ENCODE results near the gene DNMBP.

GRCh38 chr10:100057948-100058347 is 48.2 kb upstream of the DNMBP start:
- TF ChIP-seq FOXM1 (IDR thresholded peaks at IDR 0.05; ENCODE audit: borderline replicate concordance, low read depth) (no peak), MAX (IDR thresholded peaks at IDR 0.05) (no peak), REST (IDR thresholded peaks at IDR 0.05; ENCODE audit: low read depth) (no peak), CEBPB (IDR thresholded peaks at IDR 0.05) (no peak), RAD21 (IDR thresholded peaks at IDR 0.05; ENCODE audit: low read depth) (no peak), TEAD4 (IDR thresholded peaks at IDR 0.05) (no peak), YY1 (IDR thresholded peaks at IDR 0.05; ENCODE audit: low read depth) (no peak), USF1 (IDR thresholded peaks at IDR 0.05) (no peak), ZBTB7A (IDR thresholded peaks at IDR 0.05; ENCODE audit: low read depth) (no peak), EP300 (IDR thresholded peaks at IDR 0.05; ENCODE audit: borderline replicate concordance) (no peak), EGR1 (IDR thresholded peaks at IDR 0.05) (no peak), NFIC (IDR thresholded peaks at IDR 0.05) (no peak), CREB1 (IDR thresholded peaks at IDR 0.05; ENCODE audit: low read depth) (no peak), TAF1 (IDR thresholded peaks at IDR 0.05; ENCODE audit: low read depth) (no peak)

Measured in Ishikawa (cell line).